Muscle layer of duodenum (tissue), 2 donors: ENCODE results near the gene UXT.

Experiments
- H3K27ac ChIP-seq: one replicate; pipeline ENCODE4 v1.7.0; 2013; ENCODE audit warnings: mild to moderate bottlenecking, low read length
- H3K27me3 ChIP-seq: one replicate; pipeline ENCODE4 v1.7.0; 2013; ENCODE audit warnings: low read depth, mild to moderate bottlenecking, control low read depth, low read length
- H3K36me3 ChIP-seq, 2 donors: one replicate each; pipeline ENCODE4 v1.7.0; 2013; ENCODE audit warnings: low read length in 2 of 2, control low read depth in 1 of 2, mild to moderate bottlenecking in 1 of 2; ENCODE audit not compliant: insufficient read depth in 2 of 2, control insufficient read depth in 1 of 2
- H3K4me1 ChIP-seq, 2 donors: one replicate each; pipeline ENCODE4 v1.7.0; 2013; ENCODE audit warnings: low read length in 2 of 2, mild to moderate bottlenecking in 2 of 2, control low read depth in 1 of 2, moderate library complexity in 1 of 2; ENCODE audit not compliant: insufficient read depth in 2 of 2, control insufficient read depth in 1 of 2
- H3K4me3 ChIP-seq, 2 donors: one replicate each; pipeline ENCODE4 v1.7.0; 2013; ENCODE audit warnings: low read length in 2 of 2, low read depth in 1 of 2, mild to moderate bottlenecking in 1 of 2
- H3K9me3 ChIP-seq, 2 donors: one replicate each; pipeline ENCODE4 v1.7.0; 2013; ENCODE audit warnings: low read length in 2 of 2, control low read depth in 1 of 2, mild to moderate bottlenecking in 1 of 2; ENCODE audit not compliant: control insufficient read depth in 1 of 2
- donor health status: healthy.

Gene UXT

GRCh38 chrX:47629419-47630200 is 29.4 kb downstream of the UXT start, which contains the start of gene CFP:
TSS of gene CFP (minus strand) at chrX:47629930. CDS start at chrX:47629844, 86 bp downstream.
- Histone ChIP-seq H3K4me1 (no peaks in the 10 kb centered on the region), H3K36me3 (peaks cover 0 to 4% of the 10 kb centered on the region in 2 donors), H3K27ac (no peak within 1 kb of the TSS), H3K9me3 (no peaks in the 10 kb centered on the region), H3K4me3 (no peak within 1 kb of the TSS), H3K27me3 (no peaks in the 10 kb centered on the region)

DNA sequence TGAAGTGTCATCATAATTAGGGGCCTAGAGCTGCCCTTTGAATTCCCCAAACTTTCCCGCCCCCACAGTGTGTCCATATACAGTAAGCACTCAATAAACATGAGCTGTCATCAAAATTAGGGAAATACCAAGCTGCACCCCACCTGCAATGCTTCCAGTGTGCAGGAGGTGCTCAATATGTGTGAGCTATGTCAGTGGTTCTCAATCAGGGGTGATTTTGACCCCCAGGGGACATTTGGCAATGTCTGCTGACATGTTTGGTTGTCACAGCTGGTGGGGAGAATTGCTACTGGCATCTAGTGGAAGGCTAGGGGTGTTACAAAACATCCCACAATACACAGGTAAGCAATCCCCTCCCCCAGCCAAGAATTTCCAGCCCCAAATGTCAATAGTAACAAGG is 30.0 kb downstream of the UXT start:
- no peaks in the 10 kb centered on the region for H3K36me3 ChIP-seq
- H3K27ac ChIP-seq: no peak overlapping the region
- H3K27me3 ChIP-seq: no peaks in the 10 kb centered on the region
- H3K4me3 ChIP-seq: no peak overlapping the region
- H3K4me1 ChIP-seq: no peaks in the 10 kb centered on the region
- no peaks in the 10 kb centered on the region for H3K9me3 ChIP-seq

DNA sequence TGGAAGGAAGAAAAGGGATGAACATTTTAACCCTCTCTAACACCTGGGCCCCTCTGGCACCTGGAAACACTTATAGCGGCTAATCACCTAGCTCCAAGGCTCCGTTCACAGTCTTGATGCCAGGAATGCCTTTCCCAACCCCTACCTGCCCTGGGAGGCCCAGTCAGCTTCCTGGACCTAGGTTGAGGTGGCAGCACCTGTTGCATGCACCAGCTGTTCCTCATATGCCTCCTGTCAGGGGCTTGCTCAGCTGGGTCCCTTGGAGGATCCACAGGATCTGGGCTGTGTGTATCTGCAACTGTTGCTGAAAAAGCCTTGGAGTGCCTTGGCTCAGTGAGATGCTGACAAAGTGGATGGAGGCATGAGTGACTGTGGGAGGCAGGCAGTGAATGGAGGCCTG is 33.6 kb downstream of the UXT start:
- no peaks in the 10 kb centered on the region for H3K27me3 ChIP-seq
- no peaks in the 10 kb centered on the region for H3K9me3 ChIP-seq
- H3K4me1 ChIP-seq: no peaks in the 10 kb centered on the region
- no peak overlapping the region for H3K4me3 ChIP-seq
- no peaks in the 10 kb centered on the region for H3K36me3 ChIP-seq
- H3K27ac ChIP-seq: no peak overlapping the region

DNA sequence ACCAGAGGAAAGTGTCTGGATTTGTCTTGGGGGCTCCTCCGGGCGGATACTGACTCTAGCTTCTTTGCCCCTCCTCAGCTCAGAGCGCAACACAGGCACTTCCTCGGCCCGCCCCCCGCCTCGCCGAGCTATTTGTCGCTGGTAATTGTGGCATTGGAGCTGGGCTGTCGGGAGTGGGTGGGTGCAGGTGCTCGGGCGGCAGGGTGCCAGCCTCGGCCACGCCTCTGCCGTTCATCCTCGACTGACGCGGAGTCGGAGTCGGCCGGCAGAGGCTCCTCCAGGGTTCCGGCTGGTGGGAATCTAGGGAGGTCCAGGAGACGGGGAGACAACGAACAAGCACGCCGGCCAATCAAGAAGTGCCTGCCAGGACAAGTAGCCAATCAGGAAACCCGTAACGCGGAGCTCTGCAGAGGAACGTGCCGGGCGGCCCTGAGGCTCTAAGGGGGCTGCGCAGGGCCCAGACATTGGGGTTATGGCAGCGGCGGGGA is 35.4 kb downstream of the UXT start:
- no peaks in the 10 kb centered on the region for H3K36me3 ChIP-seq
- no peak overlapping the region for H3K27ac ChIP-seq
- no peaks in the 10 kb centered on the region for H3K27me3 ChIP-seq
- H3K4me1 ChIP-seq: peaks cover 0 to 6% of the 10 kb centered on the region in 2 donors
- H3K9me3 ChIP-seq: no peaks in the 10 kb centered on the region
- peak overlapping the region in 1 of 2 donors; percentile 32 for H3K4me3 ChIP-seq

- no peaks in the 10 kb centered on the region for H3K9me3 ChIP-seq
- H3K4me3 ChIP-seq: no peak overlapping the region
- H3K4me1 ChIP-seq: peaks cover 0 to 6% of the 10 kb centered on the region in 2 donors
- no peak overlapping the region for H3K27ac ChIP-seq
- H3K27me3 ChIP-seq: no peaks in the 10 kb centered on the region
- no peaks in the 10 kb centered on the region for H3K36me3 ChIP-seq
Observed at GRCh38 chrX:47621851-47622250, 37.1 kb downstream of the UXT start.

GRCh38 chrX:47620303-47620685 is 38.7 kb downstream of the UXT start:
- Histone ChIP-seq H3K36me3 (no peaks in the 10 kb centered on the region), H3K27me3 (no peaks in the 10 kb centered on the region), H3K9me3 (no peaks in the 10 kb centered on the region), H3K27ac (no peak overlapping the region), H3K4me1 (peaks cover 0 to 6% of the 10 kb centered on the region in 2 donors), H3K4me3 (peak overlapping the region in 1 of 2 donors; percentile 4)

GRCh38 chrX:47619486-47620302 is 39.3 kb downstream of the UXT start, which contains the start of gene SYN1:
TSS of gene SYN1 (minus strand) at chrX:47619857. CDS start at chrX:47619728, 129 bp downstream.
- peaks cover 0 to 6% of the 10 kb centered on the region in 2 donors for H3K4me1 ChIP-seq
- peak within 1 kb of the TSS in 1 of 2 donors; percentile 47 for H3K4me3 ChIP-seq
- H3K27ac ChIP-seq: no peak within 1 kb of the TSS
- H3K36me3 ChIP-seq: no peaks in the 10 kb centered on the region
- H3K27me3 ChIP-seq: no peaks in the 10 kb centered on the region
- no peaks in the 10 kb centered on the region for H3K9me3 ChIP-seq

DNA sequence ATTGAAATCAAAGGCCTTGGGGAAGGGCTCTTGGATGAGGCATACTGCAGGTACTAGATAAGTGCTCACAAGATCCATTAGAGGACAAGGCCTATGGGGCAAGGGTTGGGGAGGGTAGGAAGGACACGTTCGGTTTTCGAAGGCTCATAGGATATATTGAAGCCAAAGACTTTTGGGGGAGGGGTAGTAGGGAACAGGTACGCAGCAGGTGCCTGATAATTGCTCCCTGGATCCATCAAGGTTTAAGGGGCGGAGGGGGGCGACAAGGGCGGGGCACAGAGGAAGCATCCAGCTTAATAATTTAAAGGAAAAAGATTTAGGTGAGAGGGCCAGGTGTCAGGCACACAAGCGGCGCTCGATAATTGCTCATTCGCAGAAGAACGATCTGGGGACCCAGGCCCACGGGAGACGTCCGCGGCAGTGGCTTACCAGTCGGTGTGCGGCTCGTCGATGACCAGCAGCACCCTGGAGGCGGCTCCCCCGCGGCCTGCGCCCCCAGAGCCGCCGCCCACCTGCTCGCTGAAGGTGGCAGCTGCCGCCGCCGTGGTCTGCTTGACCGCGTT is 40.0 kb downstream of the UXT start:
- H3K27me3 ChIP-seq: no peaks in the 10 kb centered on the region
- no peak overlapping the region for H3K27ac ChIP-seq
- H3K4me1 ChIP-seq: peaks cover 0 to 6% of the 10 kb centered on the region in 2 donors
- H3K9me3 ChIP-seq: no peaks in the 10 kb centered on the region
- H3K36me3 ChIP-seq: no peaks in the 10 kb centered on the region
- peak overlapping the region in 1 of 2 donors; percentile 47 for H3K4me3 ChIP-seq

DNA sequence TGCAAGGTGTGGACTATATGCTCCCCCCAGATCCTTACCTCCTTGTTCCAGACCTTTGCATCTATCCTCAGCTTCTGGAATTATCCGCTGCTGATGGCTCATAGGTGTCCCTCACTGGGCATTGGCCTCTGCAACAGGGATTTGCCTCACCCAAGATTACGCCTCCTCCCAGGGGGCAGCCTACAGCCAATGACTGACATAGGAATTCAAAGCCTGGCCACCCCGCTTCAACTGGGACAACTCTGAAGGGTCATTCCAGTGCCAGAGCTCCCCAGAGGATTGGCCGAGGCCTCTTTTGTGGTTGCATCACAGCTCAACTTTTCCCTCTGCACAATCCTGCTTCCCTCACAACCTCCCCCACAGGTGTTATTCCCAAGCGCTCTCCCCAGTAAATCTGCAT is 44.4 kb downstream of the UXT start:
- Histone ChIP-seq H3K9me3 (no peaks in the 10 kb centered on the region), H3K27me3 (no peaks in the 10 kb centered on the region), H3K4me1 (peaks cover 0 to 4% of the 10 kb centered on the region in 2 donors), H3K27ac (no peak overlapping the region), H3K4me3 (no peak overlapping the region), H3K36me3 (no peaks in the 10 kb centered on the region)

GRCh38 chrX:47613082-47613481 is 45.9 kb downstream of the UXT start:
- Histone ChIP-seq H3K4me1 (no peaks in the 10 kb centered on the region), H3K9me3 (no peaks in the 10 kb centered on the region), H3K4me3 (no peak overlapping the region), H3K36me3 (no peaks in the 10 kb centered on the region), H3K27me3 (no peaks in the 10 kb centered on the region), H3K27ac (no peak overlapping the region)

- Histone ChIP-seq H3K27ac (no peak overlapping the region), H3K4me3 (no peak overlapping the region), H3K4me1 (no peaks in the 10 kb centered on the region), H3K27me3 (no peaks in the 10 kb centered on the region), H3K9me3 (no peaks in the 10 kb centered on the region), H3K36me3 (no peaks in the 10 kb centered on the region)
Observed at GRCh38 chrX:47612418-47612817, 46.6 kb downstream of the UXT start.
